ENCODE data around the gene PEPD.

PEPD gene

DNA sequence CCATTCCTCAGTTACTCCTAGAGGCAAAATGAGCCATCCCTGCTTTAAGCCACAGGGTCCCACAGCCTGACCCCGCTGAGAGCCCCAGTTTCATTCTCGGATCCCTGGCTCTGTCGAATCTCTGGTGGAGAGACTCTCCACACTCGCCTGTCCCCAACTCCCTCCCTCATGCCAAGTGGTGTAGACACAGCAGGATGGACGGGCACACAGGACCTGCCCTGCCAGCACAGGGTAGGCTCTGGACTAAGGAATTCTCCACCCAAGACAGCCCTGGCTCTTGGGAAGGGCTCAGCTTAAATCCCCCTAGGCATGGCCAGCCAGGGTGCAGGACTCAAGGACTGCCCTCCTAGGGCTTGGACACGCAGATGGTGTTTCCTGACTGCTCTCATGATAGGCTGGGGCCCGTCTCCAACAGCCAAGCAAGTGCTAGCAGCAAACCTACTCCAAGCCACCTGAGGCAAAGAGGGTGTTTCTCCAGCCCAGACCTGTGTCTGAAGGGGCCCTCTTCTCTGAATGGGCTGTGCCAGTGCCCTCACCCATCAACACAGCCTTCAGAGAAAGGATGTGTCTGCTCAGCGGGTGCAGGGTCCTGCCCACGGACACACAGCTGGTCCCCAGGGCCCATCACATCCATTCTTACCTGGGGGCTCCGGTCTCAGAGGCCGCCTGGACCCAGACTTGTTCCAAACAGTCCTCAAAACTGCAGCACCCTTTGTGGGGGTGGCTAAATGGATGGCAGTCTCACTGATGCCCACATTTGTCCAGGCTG lies 65.3 kb downstream of the PEPD start:
- DNase-seq = no peak

DNA sequence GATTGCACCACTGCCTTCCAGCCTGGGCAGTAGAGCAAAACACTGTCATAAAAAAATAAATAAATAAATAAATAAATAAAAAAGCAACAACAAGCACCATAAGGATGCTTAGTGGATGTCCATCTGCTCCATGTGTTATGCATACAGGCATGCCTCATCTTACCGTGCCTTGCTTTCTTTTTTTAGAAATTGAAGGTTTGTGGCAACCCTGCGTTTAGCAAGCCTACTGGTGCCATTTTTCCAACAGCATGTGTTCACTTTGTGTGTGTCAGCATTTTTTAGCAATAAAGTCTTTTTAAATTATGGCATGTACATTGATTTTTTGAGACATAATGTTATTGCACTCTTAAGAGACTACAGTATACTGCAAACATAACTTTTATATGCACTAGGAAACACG lies 68.3 kb downstream of the PEPD start:
- DNase-seq = no peak

DNA sequence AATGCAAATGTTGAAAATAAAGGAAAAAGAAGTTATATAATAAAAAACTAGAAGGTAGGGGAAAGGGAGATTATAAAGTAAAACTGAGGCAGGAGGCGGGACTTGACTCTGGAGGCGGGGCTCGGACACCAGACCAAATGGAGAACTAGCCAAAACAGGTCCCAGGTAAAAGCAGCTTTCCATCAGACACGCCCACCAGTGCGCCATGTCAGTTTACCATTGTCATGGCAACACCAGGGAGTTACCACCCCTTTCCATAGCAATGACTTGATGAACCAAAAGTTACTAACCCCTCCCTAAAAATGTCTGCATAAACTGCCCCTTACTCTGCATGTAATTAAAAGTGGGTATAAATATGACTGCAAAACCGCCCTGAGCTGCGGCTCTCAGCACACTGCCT lies 70.9 kb downstream of the PEPD start:
- DNase-seq = no peak

DNA sequence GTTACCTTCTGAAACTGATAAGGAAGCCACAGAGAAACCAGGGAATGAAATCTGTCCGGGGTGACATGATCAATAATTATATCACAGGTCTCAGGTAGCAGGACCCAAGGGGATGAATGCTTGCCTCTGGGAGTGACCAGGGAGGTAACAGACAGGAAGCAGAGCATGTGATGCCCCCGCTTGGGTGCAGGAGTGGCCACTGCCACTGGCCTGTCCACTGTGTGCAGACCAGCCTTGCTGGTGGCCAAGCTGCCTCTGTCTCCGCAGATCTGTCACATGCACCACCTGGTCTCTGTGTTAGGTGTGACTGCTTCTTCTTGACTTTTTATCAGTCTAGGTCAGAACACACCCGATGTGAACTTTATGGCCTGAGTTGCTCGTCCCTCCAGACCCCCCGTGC lies 71.8 kb downstream of the PEPD start:
- DNase-seq = no peak

DNA sequence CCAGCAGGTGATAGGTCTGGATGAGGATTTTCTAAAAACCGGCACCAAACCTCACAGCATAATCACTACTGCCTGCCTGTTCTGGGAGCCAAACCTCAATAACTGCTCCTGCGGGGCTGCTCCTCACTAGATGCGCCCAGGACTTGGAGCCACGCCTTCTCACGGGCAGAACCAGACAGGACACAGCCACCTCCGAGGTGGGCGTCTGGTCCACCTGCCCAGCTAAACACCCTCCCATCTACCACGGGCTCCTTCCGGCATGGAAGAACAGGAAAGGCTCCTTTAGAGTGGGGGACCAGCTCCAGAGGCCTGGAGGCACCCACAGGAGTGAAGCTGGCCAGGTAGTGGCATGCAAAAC lies 73.5 kb downstream of the PEPD start:
- no peak for DNase-seq

DNA sequence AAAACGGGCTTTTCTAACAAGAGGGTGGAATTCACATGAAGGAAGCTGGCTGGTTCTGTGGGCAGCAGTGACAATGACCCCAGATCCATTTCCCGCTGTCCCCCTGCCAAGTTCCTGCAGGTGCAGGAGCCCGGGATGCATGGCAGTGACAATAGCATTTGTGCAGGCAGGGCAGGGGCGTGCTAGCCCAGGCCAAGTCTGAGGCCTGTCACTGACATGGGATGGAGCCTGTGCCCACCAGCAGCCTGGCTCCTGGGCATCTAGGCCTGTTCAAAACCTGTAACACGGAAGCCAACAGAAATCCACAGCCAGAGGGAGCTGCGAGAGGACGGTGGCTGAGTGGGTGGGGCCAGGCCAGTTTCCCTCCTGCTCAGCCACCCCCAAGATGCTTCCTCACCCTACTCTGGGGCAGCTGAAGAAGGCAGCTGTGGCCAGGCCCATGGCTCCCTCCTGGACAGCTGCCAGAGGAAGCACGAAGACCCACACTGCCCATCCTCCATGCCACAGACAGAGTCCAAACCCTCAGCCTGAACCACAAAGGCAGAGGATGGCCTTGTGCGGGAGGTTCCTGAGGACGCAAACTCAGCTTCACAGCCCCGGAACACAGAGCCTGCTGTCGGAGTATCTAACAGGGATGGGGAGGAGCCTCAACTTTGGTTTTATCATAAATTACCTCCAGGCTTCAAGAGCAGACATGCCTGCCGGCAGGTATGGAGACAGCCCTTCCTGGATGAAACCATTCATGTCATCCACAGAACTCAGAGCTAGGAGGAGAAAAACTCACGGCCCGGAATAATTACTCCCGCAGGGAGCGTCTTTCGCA lies 74.0 kb downstream of the PEPD start:
- no peak for DNase-seq

DNA sequence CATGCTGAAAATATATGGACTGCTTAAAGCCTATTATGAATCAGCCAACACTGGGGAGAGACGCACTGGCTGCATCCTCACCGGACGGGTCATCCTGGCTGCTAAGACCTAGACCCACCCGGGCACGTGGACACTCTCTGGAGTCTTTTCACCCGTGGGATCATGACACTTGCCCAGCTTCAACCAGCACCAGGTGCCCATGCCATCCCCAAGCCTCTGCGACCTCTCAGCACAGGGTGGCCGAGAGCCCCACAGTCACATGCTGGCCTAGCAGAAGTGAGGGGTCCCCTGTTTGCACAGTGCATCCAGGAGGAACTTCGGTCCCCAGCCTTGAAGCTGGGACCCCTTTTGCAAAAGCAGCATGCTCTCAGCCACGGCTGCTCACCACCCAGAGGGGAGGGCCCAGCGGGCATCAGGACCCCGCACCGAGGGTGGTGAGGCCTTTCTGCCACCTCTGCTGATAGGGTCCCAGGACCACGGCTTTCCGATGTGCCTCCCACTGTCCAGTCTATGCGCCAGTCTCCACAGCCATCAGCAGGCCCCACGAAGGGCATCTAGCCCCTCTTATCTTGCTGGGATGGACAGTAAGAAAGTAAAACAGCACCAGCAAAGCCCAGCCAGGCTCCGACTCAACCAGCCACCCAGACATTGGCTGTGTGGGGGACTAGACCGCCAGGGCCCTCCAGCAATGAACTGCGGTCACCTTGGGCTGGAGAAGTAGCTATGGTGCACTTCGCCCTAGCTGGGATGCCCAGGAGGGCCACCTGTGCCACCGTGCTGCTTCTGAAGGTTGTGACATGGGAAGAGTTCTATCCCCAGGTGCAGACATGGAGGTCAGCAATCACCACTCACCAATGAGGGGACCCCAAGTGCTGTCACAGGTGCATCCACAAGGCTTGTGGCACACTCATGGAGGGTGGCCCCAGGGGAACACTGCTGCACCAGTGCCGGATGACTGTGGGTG lies 75.0 kb downstream of the PEPD start:
- no peak for DNase-seq

DNA sequence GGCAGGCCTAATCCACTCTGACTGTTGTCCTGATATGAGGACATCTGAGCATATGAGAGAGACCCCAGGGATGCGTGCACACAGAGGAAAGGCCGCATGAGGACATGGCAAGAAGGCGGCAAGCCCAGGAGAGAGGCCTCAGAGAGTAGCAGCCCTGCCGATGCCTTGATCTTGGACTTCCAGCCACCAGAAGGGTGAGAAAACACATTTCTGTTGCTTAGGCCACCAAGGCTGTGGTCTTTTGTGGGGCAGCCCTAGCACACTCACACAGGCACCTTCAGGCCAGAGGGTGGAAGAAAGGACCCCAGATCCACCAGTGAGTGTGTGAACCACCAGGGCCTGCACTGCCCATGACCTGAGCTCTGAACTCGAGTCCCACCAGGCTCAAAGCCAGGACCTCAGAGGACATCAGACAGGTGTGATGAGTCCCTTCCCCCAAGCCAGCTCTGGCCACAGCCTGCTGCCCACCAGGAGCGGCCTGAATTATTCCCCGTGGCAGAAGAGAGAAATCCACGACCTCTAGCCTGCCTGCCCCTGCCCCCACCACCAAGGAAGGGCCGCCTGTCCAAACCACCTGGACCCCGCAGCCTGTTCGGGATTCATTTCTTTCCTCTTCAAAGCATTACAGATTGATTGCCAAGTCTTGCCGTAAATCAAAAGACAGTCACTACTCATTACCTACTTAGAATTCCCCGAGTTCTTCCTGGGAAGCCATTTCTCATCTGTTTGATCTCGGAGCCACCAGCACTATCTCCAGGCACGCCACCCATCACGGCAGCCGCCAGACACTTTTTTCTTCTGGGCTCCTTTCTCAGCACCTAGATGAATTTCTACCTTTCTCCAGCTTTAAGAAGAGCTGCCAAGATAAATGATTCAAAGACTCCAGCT lies 75.9 kb downstream of the PEPD start:
- no peak for DNase-seq

DNA sequence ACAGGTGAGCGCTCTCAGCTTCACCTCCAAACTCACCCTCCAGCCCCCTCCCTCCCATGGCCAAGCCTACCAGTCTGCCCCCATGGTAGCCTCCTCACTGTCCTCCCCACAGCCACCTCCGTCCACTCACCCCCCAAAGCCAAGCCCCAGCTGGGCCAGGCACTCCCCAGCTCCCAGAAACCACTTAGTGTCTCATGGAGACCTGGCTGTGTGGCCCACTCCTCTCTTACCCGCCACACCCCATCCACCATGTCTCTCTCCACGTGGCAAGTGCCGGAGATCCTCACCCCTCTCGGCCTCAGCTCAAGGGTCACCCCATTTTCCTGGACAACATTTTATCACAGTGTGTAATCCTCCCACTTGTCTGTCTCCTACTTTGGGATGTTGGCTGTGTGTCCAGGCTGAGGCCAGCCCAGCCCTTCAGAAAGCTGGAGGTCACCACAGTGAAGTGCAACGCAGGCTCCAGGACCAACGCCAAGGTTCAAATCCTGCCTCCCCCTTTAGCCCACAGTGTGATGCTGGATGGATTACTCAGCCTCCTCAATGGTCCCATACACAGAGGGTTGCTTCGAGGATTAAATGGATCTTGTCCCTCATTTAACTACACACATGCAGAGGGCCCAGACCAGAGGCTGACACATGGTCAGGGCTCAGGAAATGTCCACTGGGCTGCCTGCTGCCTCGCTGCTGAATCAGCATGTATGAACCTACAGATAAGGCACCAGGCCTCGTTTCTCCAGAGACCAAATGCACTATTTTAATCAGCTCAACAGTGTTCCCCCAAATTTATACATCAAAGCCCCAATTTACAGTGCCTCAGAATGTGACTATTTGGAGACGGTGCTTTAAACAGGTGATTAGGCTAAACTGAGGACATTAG lies 76.8 kb downstream of the PEPD start:
- DNase-seq = no peak

DNA sequence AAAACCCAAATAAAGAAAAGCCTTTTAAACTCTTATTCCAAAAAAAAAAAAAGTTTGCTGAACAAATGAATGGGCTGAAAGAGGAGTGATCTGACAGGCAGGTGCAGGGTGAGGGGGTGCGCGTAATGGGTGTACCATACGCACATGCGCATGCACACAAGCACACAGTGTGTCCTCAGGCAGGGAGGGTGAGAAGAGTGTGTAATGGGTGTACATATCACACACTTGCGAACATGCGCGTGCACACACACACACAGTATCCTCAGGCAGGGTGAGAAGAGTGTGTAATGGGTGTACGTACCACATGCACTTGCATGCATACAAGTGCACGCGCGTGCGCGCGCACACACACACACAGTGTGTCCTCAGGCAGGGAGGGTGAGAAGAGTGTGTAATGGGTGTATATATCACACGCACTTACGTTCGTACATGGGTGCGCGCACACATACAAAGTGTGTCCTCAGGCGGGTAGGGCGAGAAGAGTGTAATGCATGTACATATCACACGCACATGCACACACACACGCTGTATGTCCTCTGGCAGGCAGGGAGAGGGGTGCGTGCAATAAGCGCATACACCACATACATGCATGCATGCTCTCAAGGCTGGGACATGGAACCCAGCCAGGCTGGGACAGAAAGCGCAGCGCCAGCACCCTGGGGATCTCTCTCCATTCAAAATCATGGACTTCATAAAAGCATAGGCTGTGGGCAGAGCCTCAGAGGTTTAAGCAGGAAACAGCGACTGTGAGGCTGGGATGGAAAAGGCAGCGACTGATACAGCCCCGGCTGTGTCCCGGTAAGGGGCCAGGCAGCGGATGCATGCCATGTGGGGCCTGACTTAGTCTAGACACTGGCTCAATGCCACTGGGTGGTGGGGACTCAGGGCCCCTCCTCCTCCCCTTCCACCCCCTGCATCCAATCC lies 77.7 kb downstream of the PEPD start:
- no peak for DNase-seq

DNA sequence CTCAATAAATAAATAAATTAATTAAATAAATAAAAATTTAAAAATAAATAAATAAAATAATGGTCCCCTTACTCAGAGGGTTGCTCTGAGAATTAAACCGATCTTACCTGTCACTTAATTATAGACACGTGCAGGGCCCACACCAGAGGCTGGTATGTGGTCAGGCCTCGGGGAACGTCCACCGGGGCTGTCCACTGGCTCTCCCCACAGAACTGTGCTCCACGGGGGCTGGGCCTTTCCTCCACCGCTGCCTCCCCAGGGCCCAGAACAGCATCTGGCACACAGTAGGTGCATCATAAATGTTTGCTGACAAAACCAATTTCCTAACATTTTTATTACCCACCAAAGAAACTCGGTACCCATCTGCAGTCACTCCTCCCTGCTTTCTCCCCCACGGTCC lies 78.9 kb downstream of the PEPD start:
- no peak for DNase-seq

DNA sequence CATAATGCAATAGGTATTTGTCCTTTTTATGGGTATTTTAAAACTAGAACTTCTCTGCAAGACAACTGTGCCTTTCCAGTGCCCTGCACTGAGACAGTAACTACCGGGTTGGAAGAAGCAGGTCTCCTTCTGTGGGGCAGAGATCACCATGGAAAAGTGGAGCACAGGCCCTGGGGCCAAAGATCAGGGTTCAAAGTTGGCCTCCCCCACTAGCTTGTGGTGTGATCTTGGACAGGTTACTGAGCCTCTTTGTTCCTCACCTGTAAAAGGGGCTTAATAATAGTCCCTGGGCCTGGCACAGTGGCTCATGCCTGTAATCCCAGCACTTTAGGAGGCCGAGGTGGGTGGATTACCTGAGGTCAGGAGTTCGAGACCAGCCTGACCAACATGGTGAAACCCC lies 79.8 kb downstream of the PEPD start:
- DNase-seq = no peak

DNA sequence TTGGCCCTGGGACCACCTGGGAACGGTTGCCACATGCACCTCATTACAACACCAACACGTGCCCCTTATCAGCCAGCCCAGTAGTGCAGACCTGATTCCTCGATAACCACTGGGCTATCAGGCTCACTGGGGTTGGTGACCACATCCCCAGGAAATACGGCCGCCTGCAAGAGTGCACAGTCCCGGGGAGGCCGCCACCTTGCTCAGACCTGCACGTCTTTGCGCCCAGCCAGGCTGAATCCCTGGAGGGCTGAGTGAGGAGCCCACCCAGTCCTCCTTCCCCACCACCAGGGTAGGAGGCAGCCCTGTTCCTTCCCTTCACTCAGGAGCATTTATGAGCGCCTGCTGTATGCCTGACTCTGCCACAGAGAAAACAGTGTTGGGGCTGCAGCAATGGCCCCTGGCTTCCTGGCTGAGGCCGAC lies 80.3 kb downstream of the PEPD start:
- no peak for DNase-seq

DNA sequence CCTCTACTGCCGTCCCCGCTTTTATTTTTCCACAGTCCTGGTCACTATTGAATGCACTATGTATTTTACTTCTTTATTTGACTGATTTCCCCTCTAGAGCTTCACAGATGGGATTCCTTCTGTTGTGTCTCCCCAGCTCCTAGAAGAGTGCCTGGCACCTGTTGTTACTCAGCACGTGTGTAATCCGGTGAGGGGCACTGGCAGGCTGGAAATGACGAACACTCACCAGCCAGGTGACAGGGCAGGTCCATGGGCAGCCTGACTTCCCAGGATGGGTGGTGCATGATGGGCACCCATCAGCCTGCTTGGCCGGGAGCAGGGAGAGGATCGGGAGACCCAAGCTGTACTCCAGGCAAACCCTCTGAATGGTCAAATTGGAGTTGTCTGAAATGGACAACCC lies 80.9 kb downstream of the PEPD start:
- no peak for DNase-seq

DNA sequence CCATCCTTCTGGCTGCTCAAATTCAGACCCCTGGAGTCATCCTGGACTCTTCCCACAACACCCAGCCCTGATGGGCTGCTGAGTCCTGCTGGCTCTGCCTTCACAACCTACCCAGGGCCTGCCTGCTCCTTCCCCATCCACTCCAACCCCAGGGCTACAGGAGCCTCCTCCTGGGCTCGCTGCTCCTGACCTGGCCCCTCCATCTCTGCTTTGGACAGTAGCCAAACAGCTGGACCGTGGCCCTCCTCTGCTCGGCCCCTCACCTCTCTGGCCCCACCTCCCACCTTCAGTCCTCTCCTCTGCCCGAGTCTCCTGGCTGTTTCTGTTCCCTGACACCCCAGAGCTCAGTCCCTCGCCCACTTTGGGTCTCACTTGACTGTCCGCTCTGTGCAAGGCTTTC lies 81.3 kb downstream of the PEPD start:
- DNase-seq = no peak

DNA sequence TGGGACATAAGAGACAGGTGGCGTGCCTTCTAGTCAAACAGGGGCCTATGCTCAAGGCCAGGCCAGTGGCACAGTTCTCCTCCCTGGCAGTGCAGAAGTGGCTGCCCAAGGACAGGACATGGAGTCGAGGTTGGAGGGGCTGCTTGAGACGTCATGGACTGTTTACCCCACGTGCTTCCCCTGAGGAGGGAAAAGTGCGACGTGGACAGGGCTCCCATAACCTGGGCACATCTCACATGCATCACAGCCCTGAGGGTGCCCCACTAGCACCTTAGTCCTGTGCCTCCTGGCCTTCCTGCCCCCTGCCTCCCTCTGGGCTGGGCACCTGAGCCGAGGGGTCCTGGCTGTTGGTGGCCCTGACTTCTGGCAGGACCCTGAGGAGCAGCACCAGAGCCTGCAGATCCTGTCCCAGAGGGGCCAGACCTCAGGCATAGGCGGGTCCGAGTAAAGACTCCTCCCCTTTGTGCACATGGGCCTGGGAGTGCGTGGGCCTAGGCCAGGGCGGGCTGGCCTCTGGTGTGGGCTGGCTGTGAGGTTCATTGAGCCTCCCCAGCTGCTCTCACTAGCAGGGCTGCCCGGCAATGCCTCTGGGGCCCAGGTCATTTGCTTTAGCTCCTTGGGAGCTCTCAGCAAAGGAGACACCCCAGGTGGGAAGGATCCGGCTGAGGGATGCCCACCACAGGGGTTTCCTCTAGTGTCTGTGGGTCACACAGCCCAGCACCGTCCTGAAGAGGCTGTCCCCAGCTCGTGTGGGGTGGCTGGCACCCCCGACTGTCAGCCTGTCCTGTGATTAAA lies 82.4 kb downstream of the PEPD start:
- DNase-seq = no peak

DNA sequence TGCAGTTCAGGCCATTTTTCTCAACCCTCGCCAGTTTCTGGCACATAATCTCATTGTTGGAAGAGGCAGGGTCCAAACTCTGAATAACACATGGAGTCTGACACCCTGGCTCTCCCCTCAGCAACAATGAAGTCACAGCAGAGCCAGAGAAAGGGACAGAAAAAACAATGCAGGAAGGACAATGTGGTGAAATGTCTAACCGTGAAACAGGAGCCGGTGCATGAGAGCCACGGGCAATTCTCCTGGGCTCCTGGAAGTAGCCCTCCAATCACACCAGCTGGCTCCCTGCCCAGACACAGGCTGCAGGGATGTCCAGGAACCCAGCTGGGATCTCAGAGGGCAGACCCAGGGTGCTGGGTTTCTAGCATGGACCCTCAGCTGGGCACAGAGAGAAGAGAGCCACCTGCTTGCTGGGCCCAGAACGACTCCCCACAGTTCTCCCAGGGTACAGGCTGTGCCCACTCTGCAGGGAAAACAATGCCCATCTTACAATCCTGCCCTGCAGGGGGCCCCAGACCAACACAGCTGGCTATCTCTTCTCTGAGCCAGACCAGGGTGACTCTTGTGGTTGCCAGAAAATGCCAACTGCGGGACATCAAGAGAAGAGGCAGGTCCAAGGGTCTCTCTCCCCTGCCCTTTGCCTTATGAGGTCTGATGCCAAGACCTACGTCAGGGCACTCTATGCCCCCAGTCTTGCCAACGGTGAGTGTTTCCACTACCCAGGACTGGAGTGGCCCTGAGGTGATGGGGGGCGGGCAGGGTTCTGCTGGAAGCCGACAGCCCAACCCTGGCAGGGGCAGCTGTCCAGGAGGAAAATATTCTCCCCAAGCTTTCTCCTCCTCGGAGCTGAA lies 83.5 kb downstream of the PEPD start:
- no peak for DNase-seq

DNA sequence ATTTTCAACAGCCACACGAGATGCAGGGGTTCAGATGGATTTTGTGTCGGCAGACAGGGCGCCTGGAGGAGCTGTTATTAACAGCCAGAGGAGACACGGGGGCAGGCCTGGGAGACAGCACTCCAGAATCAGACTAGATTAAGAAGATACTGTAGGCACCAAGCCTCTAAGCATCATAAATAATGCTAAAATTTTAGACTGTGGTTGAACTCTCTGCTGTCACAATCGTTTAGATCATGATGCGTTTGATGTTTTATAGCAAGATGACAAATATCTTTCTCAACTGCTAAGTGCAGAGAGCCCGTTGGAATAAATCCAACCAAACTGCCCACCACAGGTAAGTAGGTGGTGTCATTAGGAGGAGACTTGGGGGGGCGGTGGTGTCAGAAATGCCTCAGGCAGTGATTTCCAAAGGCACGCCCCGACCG lies 84.2 kb downstream of the PEPD start:
- no peak for DNase-seq

Data from NCI-H1417 treated with DMSO at 0.1 percent for 48 hours (cell line).